Mesenteric fat pad (tissue), 1 donor: Measurements from ENCODE around the gene MDN1. TPM values are rescaled to one million over a fixed set of nuclear protein-coding genes. Genes with fewer than 3 reads are reported as not detected.
"Not testable (repeated sequence)": the region's sequence is repeated elsewhere in the genome, so short reads cannot be mapped to it uniquely, and the experiment has no call there.

Experiments
- DNase-seq: peaks from one replicate; pipeline ENCODE4 v3.0.0-alpha.2; 2020; ENCODE audit warnings: low spot score
- total RNA-seq: library from RNA; stranded (reverse); fragmentation: NEBNext Ultra II Directional; extraction: Animal tissue kit (Norgen Biotek cat#: 25700); gene quantifications from one replicate; pipeline ENCODE4 v1.2.1, GENCODE V29; 2021
- donor health status: DM: yes; HTN: yes; CAD: no.

Gene MDN1
- total RNA-seq, 1 donor from 2014 or later: 33.8 TPM

- DNase-seq: no peak
Measured at GRCh38 chr6:89769572-89769971, 50.0 kb downstream of the MDN1 start.

- DNase-seq: no peak
Measured at GRCh38 chr6:89768324-89768723, 51.3 kb downstream of the MDN1 start.

- DNase-seq: no peak
Measured at GRCh38 chr6:89763550-89763949, 56.0 kb downstream of the MDN1 start.

- DNase-seq: no peak
Measured at GRCh38 chr6:89758830-89759229, 60.8 kb downstream of the MDN1 start.

GRCh38 chr6:89750338-89750737, 69.3 kb downstream of the MDN1 start:
- no peak for DNase-seq

GRCh38 chr6:89749918-89750317, 69.7 kb downstream of the MDN1 start:
- no peak for DNase-seq

GRCh38 chr6:89745716-89746115, 73.9 kb downstream of the MDN1 start:
- no peak for DNase-seq

GRCh38 chr6:89745096-89745495, 74.5 kb downstream of the MDN1 start:
- no peak for DNase-seq

GRCh38 chr6:89736893-89737292, 82.7 kb downstream of the MDN1 start:
- no peak for DNase-seq

GRCh38 chr6:89734526-89734925, 85.1 kb downstream of the MDN1 start:
- no peak for DNase-seq

- no peak for DNase-seq
Measured at GRCh38 chr6:89731924-89732567, 87.5 kb downstream of the MDN1 start.

- DNase-seq: not testable (repeated sequence)
Measured at GRCh38 chr6:89731262-89731661, 88.3 kb downstream of the MDN1 start.

GRCh38 chr6:89729818-89730217, 89.8 kb downstream of the MDN1 start:
- no peak for DNase-seq

- no peak for DNase-seq
Measured at GRCh38 chr6:89727501-89727900, 92.1 kb downstream of the MDN1 start.

- DNase-seq: no peak
Measured at GRCh38 chr6:89724981-89725380, 94.6 kb downstream of the MDN1 start.

GRCh38 chr6:89723046-89723445, 96.5 kb downstream of the MDN1 start:
- DNase-seq: no peak

GRCh38 chr6:89716532-89716931, 103.1 kb downstream of the MDN1 start:
- DNase-seq: no peak

GRCh38 chr6:89711801-89712200, 107.8 kb downstream of the MDN1 start:
- DNase-seq: no peak

- DNase-seq: no peak
Measured at GRCh38 chr6:89708316-89708715, 111.3 kb downstream of the MDN1 start.

GRCh38 chr6:89707766-89708165, 111.8 kb downstream of the MDN1 start:
- no peak for DNase-seq

GRCh38 chr6:89706121-89706520, 113.5 kb downstream of the MDN1 start:
- no peak for DNase-seq

GRCh38 chr6:89703292-89703691, 116.3 kb downstream of the MDN1 start:
- DNase-seq: no peak

GRCh38 chr6:89702349-89702748, 117.2 kb downstream of the MDN1 start:
- no peak for DNase-seq

GRCh38 chr6:89695667-89696066, 123.9 kb downstream of the MDN1 start:
- no peak for DNase-seq
